Right lobe of liver (tissue), 4 donors: ENCODE data around the gene VRK2.
"Not testable (repeated sequence)": the region's sequence is repeated elsewhere in the genome, so short reads cannot be mapped to it uniquely, and the experiment has no call there.

Experiments
- CTCF ChIP-seq, 4 donors: fragments of 200-600 bp in 3 of 4; fragments of 450-650 bp in 1 of 4; IDR thresholded peaks; one replicate each; pipeline versions ENCODE4 v1.5.1 to v1.8.0; 2016 to 2022; ENCODE audit warnings: antibody characterized with exemption in 4 of 4, mild to moderate bottlenecking in 2 of 4
- POLR2A ChIP-seq: fragments of 450-650 bp; IDR thresholded peaks from one replicate; pipeline ENCODE4 v1.6.1; 2017; ENCODE audit warnings: antibody characterized with exemption, mild to moderate bottlenecking
- donor health status: DM: no; HTN: no; CAD: no.
- donor health status: DM: no; HTN: no; CAD: no.
- donor health status: DM: no; HTN: yes; CAD: no.

GRCh38 chr2:58187022-58187421 lies 140.4 kb downstream of the VRK2 start:
- not testable (repeated sequence) for TF ChIP-seq CTCF (IDR thresholded peaks at IDR 0.05); POLR2A
